ENCODE measurements around the gene FAM135A.
A peak's percentile ranks its signal among the peaks of the same experiment; 100 is the strongest.
"Not testable (repeated sequence)": the region's sequence is repeated elsewhere in the genome, so short reads cannot be mapped to it uniquely, and the experiment has no call there.

Gene FAM135A

GRCh38 chr6:70551566-70551965 is 138.3 kb downstream of the FAM135A start:
- DNase-seq = no peak

GRCh38 chr6:70552286-70552940 is 139.1 kb downstream of the FAM135A start:
- DNase-seq = not testable (repeated sequence)

GRCh38 chr6:70552974-70553373 is 139.7 kb downstream of the FAM135A start:
- DNase-seq = no peak

GRCh38 chr6:70557998-70558397 is 144.7 kb downstream of the FAM135A start:
- no peak for DNase-seq

- not testable (repeated sequence) for DNase-seq
Observed at GRCh38 chr6:70562401-70562800, 149.1 kb downstream of the FAM135A start.

- DNase-seq = peak; percentile 2
Observed at GRCh38 chr6:70563530-70563929, 150.2 kb downstream of the FAM135A start.

- DNase-seq = peak; percentile 81
Observed at GRCh38 chr6:70566751-70567382, 153.6 kb downstream of the FAM135A start, which contains the start of gene SDHAF4. Gene SDHAF4, plus strand, starts transcription at chr6:70566930. Its CDS starts 11 bp downstream, at chr6:70566941.

- DNase-seq = no peak
Observed at GRCh38 chr6:70574643-70575042, 161.3 kb downstream of the FAM135A start.

GRCh38 chr6:70575899-70576495 is 162.7 kb downstream of the FAM135A start:
- no peak for DNase-seq

GRCh38 chr6:70586114-70586513 is 172.8 kb downstream of the FAM135A start:
- no peak for DNase-seq

- no peak for DNase-seq
Observed at GRCh38 chr6:70590400-70590799, 177.1 kb downstream of the FAM135A start.

- no peak for DNase-seq
Observed at GRCh38 chr6:70592391-70593117, 179.2 kb downstream of the FAM135A start.

GRCh38 chr6:70593118-70593486 is 179.8 kb downstream of the FAM135A start:
- DNase-seq = no peak

GRCh38 chr6:70599187-70599586 is 185.9 kb downstream of the FAM135A start:
- no peak for DNase-seq

- no peak for DNase-seq
Observed at GRCh38 chr6:70601014-70601413, 187.7 kb downstream of the FAM135A start.

GRCh38 chr6:70604254-70604653 is 190.9 kb downstream of the FAM135A start:
- DNase-seq = no peak

- DNase-seq = not testable (repeated sequence)
Observed at GRCh38 chr6:70607371-70607770, 194.1 kb downstream of the FAM135A start.

- DNase-seq = not testable (repeated sequence)
Observed at GRCh38 chr6:70609181-70609580, 195.9 kb downstream of the FAM135A start.

Data from HCEC 1CT (cell line).